EL (cell line): ENCODE data around the gene PDCD5.
"Not testable (repeated sequence)": the region's sequence is repeated elsewhere in the genome, so short reads cannot be mapped to it uniquely, and the experiment has no call there.

Experiments
- DNase-seq: peaks from one replicate; pipeline ENCODE4 v3.0.0-alpha.2; 2016

Gene PDCD5

GRCh38 chr19:32580353-32580900, 563 bp upstream of the PDCD5 start:
- DNase-seq: no peak

DNA sequence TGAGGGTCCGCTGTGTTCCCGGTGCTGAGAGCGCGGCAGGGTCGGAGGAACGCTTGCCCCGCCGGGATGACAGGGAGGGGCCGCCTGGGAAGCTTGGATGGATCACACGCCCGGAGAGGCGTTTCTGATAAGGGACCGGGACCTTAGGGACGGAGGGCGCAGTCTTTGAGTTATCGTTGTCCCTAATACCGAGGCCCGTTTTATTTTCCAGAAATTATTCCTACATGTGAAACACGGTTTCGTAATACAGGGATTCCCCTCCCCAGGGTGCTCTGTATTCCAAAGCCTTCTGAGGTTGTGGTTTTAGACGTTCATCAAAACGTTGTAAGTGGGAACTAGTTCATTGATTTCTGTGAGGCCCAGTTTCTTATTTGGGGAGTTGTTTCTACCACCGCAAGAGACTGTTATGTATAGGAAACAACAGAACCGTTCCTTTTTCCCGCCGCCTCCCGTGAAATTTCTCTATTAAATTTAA, 752 bp downstream of the PDCD5 start:
- peak; percentile 57 for DNase-seq

DNA sequence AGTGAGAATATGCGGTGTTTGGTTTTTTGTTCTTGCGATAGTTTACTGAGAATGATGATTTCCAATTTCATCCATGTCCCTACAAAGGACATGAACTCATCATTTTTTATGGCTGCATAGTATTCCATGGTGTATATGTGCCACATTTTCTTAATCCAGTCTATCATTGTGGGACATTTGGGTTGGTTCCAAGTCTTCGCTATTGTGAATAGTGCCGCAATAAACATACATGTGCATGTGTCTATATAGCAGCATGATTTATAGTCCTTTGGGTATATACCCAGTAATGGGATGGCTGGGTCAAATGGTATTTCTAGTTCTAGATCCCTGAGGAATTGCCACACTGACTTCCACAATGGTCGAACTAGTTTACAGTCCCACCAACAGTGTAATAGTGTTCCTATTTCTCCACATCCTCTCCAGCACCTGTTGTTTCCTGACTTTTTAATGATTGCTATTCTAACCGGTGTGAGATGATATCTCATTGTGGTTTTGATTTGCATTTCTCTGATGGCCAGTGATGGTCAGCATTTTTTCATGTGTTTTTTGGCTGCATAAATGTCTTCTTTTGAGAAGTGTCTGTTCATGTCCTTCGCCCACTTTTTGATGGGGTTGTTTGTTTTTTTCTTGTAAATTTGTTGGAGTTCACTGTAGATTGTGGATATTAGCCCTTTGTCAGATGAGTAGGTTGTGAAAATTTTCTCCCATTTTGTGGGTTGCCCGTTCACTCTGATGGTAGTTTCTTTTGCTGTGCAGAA, 6.9 kb downstream of the PDCD5 start:
- not testable (repeated sequence) for DNase-seq

DNA sequence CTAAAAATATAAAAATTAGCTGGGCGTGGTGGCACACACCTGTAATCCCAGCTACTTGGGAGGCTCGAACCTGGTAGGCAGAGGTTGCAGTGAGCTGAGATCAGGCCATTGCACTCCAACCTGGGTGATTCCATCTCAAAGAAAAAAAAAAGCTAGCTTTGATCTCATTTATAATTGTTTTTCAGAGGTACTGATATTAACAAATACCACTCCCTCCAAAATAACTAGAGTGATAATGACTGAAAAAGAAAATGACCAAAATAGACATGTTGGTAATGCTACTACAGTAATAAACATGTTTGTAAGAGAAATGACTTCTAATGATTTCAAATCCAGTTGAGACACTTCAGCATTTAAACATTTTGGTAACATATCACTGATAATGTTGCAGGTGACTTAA, 13.0 kb downstream of the PDCD5 start:
- no peak for DNase-seq

GRCh38 chr19:32595491-32595890, 14.5 kb downstream of the PDCD5 start:
- DNase-seq: no peak

DNA sequence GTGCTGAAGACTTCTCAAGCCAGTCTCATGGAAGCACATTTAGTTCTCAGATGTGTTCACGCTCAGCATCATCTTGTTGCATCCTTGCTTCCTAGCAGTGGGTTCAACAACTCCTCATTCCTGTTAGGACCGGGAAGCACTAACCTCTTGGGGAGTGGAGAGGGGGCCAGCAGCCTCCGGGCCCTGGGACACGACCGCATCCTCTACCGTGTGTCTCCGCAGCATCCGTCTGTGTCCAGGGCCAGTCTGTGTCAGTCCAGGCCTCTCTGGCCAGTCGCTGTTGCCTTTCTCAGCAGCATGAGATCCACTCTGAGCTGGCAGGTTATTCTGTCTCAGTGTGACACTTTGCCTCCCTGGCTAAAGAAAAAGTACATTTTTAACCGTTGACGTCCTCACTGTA, 17.0 kb downstream of the PDCD5 start:
- DNase-seq: no peak

- no peak for DNase-seq
Measured at GRCh38 chr19:32599258-32599657, 18.3 kb downstream of the PDCD5 start.

- peak; percentile 47 for DNase-seq
Measured at GRCh38 chr19:32599736-32600157, 18.8 kb downstream of the PDCD5 start.

DNA sequence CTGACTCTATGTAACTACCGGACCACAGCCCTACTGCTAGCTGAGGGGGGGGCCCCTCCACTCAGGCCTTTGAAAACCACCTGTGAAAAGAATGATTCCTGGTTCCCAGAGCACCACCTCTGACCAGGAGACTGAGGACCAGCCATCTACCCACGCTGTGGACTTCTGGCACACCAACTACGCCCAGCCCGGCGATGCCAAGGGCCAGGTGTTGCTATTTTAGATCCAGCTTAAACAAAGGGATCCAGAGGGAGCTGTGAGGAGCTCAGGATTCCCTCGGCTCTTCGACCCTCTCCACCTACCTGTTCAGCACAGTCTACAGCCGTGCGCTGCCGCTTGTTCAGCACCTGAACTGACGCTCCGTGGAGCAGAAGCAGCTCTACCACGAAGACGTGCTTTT, 23.0 kb downstream of the PDCD5 start:
- DNase-seq: no peak

- no peak for DNase-seq
Measured at GRCh38 chr19:32605544-32605943, 24.6 kb downstream of the PDCD5 start.

GRCh38 chr19:32606289-32606688, 25.3 kb downstream of the PDCD5 start:
- no peak for DNase-seq

GRCh38 chr19:32607479-32607878, 26.5 kb downstream of the PDCD5 start:
- no peak for DNase-seq

DNA sequence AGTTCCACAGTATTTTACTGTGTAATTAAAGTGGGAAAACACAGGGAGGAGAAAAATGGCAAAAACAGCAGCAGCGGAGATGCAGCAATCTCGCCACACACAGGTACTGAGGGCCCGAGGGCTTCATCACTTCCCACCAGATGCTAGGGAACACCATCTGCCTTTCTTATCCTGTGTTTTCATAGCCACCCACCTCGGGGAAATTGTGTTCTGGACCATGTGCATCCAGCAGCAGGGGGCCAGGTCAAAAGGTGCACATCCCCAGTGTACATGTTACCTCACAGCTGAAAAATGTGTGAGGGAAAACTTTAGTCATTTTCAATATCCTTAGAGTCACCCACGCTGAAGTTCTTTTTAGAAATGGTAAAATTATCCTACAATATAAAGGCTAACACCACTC, 30.2 kb downstream of the PDCD5 start:
- DNase-seq: no peak

- DNase-seq: no peak
Measured at GRCh38 chr19:32613008-32613407, 32.0 kb downstream of the PDCD5 start.

GRCh38 chr19:32614916-32615315, 33.9 kb downstream of the PDCD5 start:
- DNase-seq: no peak

DNA sequence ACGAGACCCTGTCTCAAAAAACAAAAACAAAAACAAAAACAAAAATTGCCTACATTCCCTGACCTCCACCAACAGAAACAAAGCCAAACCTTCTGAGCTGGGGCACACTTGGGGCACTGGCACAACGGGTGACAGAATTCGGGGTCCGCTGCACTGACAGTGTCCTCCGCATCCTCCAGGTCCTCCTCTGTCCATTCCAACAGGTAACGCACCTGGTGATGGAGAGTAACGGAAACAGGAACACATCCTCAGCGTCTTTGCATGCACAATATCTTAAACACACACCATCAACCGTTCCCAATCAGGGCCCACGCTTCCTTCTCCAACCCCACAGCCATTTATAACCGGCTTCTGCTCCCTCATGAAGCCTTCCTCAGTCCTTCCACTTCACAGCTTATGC, 34.6 kb downstream of the PDCD5 start:
- DNase-seq: no peak

- DNase-seq: no peak
Measured at GRCh38 chr19:32619051-32619685, 38.2 kb downstream of the PDCD5 start.

- DNase-seq: no peak
Measured at GRCh38 chr19:32622002-32622401, 41.0 kb downstream of the PDCD5 start.

DNA sequence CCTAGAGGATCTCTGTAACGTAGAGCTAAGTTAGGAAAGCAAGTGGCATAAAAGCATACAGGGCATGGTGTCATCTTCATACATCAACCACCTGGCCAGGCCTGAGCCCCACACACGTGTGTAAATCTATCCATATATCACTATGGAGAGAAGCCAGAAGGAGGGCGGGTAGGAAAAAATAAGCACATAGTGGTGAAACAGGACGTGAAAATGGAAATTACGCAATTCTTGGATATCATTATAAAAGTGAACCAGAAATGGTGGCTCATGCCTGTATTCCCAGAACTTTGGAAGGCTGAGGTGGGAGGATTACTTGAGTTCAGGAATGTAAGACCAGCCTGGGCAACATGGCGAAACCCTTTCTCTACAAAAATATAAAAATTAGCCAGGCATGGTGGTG, 43.4 kb downstream of the PDCD5 start:
- DNase-seq: no peak

DNA sequence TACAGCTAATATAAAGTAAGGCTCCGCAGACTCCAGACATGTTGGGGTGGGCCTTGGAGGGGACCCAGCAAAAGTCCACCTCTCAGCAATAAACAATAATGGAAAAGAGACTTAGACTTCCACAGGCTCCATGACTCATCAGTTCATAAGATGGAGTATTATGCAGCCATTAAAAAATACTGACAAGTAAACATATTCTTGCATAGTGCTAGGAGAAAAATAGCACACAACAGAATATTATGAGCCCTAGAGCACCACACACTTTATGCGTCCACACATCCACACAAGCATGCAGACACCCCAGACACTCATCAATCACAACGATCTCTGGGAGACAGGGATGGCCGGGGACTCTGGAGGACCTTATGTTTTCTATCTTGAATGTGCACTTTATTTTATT, 46.0 kb downstream of the PDCD5 start:
- no peak for DNase-seq

GRCh38 chr19:32627714-32628270, 46.8 kb downstream of the PDCD5 start:
- DNase-seq: no peak

GRCh38 chr19:32630338-32630737, 49.3 kb downstream of the PDCD5 start:
- DNase-seq: no peak

GRCh38 chr19:32631381-32631780, 50.4 kb downstream of the PDCD5 start:
- no peak for DNase-seq
